ENCODE data around the gene PLXNA4.

Gene PLXNA4

DNA sequence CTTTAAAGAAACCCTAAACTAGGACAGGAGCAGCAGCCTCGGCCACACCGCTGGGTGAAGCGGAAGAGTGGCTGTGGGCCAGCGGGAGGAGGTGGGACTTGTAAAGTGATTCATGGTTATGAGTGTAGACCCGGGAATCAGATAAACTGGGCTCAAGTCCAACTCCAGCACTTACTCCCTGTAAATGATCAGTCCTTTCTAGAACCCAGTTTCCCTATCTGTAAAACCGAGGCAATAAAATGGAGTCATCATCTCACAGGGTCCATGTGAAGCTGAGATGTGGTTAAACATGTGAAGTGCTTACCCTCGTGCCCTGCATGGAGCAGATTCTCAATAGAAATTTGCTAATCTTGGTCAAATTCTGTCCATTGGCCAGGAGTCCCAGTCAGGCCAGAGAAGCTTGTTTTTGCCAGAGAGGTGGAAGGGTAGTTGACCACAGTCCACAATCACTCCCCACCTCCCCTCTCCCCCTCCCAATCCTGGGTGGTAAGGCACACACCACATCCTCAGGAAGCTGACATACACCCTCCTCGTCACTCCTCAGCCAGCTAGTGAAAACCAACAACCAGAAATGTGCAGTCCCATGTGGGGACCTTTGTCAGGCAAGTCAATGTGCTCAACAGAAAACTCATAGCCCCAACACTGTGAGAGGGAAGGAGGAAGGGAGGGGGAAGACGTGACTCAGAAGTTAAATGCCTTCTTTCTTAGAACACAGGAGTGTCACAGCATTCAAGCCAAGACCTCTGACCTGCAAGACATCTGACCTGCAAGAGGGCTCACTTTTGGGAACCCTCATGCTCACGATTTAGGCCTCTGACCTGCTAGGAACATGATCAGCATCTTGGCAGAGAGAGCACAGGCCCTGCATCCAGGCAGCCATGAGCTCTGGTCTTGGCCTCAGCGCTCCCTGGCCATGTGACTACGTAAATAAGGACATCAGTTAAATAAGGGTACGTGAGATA lies 145.1 kb downstream of the PLXNA4 start:
- DNase-seq: peak in 1 of 2 donors; percentile 31

DNA sequence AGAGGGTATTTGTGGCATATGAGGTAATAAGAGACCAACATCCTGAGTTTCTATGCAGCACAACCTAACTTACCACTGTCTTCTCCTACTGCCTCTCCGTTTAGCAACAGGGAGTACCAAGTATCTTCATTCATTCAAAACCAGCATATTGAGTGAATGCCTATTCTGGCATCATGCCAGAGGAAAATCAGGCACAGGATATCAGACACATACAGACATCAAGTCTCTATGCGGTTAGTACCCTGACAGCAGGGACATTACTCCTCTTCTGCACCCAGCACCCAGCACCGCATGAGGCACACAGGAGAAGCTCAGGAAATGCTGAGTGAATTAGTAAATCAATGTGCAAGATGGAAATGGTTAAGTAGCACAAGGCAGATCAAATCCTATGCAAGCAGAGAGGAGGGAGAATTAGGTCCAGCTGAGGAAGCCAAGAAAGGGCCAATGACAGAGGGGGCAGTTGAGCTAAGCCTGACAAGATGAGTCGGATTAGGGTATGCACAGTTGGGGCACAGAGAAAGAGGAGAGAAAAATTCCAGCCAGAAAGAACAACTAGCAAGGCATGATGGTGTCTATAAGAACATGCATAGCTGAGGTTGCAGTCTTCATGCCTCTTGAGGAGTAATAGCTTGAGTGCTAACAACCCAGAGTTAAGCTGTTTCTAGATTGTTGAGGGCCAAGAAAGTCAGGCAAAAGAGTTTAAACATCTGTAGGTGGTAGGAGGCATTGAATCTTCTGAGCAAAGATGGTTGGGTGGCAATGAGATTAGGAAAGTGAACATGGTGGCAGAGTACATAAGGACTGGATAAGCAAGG lies 146.0 kb downstream of the PLXNA4 start:
- DNase-seq: no peak

DNA sequence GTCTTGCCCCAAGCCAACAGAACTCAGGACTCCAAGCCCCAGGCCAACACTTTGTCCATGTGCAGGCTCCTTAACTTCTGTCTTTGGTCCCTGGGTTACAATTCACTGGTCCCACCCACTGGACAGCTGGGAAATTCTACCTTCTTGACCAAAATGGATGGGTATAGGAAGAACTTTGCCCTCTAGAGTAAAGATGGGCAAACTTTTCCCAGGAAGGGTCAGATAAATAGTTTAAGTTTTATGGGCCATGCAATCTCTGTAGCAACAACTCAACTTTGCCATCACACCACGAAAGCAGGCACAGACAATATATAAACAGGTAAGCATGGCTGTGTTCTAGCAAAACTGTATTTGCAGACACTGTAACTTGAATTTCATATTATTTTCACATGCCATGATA lies 147.1 kb downstream of the PLXNA4 start:
- DNase-seq: no peak

DNA sequence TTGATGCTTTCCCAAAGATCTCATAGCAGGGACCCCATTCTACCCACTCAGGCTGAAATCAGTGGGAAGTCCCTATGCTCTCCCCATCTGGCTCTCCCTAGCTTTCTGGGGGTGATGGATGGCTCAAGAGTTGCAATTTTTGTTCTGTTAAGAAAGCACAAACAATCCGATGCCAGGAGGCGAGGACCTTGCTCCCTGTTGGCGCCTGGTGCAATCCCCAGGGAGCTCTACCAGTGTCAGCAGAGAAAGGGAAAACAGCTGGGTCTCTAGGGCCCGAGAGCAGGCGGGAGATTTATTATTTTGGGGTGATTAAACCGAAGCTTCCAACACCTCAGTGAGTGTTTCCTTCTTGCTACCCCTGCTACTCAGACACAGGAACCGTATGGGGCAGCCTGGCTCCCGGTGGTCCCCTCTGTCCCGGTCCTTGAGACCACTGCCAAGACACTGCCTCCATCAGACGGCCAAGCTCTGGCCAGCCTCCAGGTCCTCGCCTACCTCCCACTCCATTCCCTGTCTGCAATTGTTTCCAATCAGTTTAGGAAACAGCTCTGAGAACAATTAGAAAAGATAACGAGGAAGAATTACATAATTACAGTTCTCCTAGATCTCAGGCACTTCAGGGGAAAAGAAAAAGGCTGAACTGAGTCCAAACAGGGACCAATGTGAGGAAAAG lies 147.9 kb downstream of the PLXNA4 start:
- DNase-seq: no peak

DNA sequence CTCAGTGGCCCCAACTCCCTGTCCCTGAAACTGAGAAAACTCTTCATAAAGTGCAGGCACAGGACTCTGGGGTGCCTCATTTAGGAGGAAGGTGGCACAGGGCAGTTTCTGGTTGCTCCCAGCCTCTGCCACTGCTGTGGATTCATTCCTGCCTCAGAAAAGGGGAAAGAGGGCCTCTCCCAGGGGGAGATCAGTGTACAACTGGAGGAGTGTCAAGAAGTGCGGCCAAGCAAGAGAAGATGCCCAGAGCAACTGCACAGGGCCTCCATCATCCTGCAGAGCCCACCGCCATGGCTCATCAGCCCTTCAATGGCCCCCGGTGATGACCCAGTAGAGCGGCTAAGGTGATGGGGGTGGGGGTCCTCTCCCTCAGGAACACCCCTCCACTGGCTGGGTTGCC lies 150.3 kb downstream of the PLXNA4 start:
- no peak for DNase-seq

- no peak for DNase-seq
Observed at GRCh38 chr7:132424821-132425724, 151.2 kb downstream of the PLXNA4 start.

DNA sequence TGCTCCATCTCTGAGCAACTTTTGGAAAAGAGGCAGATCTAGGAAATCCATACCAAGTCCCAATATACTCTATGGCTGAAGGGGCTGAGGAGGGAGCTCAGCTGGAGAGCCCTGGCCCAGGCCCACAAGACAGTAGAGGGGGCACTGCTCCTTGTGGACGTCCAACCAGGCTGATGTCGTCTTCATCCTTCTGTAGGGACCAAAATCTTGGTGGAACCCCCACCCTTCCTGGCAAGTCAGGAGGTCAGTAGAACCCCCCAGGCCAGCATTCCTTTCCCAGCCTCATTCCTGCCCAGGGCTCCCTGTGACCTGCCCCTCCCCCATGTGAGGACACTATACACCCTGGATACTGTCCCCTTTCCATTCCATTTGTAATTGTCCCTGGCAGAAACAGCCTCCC lies 152.0 kb downstream of the PLXNA4 start:
- DNase-seq: no peak

GRCh38 chr7:132423594-132424200 lies 152.6 kb downstream of the PLXNA4 start:
- no peak for DNase-seq

DNA sequence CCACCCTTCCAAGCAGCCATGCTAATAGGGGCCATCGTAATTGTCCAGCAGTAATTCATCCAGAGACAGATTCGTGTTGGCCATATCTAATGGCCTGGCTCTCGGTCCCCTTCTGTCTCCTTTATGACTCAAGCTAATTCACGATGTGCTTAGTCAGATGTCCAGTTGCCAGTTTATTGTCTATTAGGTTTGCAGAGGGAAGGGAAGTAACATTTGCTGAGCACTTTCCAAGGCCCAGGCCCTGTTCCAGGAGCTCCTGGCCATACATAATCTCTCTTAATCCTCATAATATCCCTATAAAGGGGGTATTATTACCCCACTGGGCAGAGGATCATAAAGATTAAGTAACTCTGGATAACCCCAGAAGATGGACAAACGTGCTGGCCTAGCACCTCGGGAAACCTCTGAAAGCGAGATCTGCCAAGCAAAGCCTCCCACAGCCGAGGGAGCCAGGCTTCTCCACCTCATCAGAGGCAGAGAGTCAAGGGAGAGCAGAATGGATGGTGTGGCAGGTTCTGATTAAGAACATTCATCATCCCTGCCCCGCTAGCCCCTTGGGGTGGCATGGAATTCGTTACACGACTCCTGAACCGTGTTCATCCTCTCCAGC lies 153.7 kb downstream of the PLXNA4 start:
- DNase-seq: no peak

- DNase-seq: no peak
Observed at GRCh38 chr7:132420527-132420926, 155.7 kb downstream of the PLXNA4 start.

DNA sequence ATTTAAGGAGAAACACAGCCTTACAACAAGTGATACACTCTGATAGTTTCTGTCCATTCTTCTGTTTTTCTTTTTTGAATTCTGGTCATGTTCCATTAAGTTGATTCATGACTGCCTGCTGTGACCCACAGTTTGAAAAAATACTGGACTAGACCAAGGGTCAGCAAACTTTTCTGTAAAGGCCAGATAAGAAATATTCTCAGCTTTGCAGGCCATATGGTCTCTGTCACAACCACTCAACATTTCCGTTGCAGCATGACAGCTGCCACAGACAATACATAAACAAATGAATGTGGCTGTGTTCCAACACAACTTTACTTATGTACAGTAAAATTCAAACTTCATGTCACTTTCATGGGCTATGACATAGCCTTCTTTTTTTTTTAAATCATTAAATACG lies 156.7 kb downstream of the PLXNA4 start:
- no peak for DNase-seq

- no peak for DNase-seq
Observed at GRCh38 chr7:132418840-132419239, 157.4 kb downstream of the PLXNA4 start.

DNA sequence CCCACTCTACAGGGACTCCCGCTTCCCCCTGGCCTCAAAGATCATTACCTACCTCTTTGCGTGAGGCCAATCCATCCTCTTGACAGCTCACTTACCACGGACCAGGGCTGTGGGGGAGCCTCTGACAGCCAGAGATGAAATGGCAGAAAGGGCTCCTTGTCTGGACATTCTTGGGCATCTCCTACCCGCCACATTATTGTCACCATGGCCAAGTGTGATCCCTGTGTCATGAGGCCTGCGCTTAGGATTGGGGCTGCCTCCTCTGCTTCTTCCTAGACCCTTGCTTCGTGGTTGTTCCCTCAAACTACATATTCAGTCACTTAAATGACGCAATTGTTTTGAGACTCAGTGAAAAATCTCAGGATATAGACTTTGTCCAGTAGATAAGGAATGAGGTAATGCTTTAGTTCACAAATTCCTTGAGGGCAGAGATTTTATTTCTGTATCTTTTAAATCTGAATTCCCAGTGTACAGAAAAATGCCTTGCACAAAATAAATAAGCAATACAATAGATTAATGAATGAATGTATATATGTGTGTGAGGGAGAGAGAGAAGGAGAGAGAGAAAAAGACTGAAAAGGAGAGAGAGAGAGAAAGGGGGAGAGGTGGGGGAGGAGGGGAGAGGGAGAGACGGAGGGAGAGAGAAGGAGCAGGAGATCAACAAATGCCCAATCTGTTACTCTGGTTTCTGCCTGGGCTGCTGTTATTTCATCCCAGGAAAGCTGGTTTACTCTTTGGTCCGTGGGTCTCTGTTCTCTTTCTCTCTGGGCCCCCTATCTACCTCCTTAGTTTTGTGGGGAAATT lies 159.0 kb downstream of the PLXNA4 start:
- no peak for DNase-seq

DNA sequence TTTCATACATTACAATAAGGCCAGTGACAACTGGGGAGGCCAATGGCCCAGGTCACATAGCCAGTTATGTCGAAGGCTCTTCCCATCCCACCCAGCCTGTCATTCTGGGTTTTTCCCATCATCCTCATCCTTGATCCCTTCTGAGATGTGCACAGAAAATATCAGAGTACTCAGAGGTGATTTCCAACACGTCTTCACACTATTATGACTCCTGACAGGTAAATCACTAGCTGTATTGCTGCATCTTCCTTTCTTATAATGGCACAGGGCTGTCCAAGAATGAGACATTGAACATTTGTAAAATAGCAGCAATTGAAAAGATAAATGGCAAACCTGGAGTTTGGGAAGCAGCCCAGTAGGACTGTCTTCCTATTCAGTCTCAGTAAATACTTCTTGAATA lies 159.9 kb downstream of the PLXNA4 start:
- no peak for DNase-seq

- no peak for DNase-seq
Observed at GRCh38 chr7:132415259-132415658, 161.0 kb downstream of the PLXNA4 start.

GRCh38 chr7:132414857-132415256 lies 161.4 kb downstream of the PLXNA4 start:
- no peak for DNase-seq

GRCh38 chr7:132412435-132412834 lies 163.8 kb downstream of the PLXNA4 start:
- no peak for DNase-seq

GRCh38 chr7:132410861-132411541 lies 165.3 kb downstream of the PLXNA4 start:
- no peak for DNase-seq

DNA sequence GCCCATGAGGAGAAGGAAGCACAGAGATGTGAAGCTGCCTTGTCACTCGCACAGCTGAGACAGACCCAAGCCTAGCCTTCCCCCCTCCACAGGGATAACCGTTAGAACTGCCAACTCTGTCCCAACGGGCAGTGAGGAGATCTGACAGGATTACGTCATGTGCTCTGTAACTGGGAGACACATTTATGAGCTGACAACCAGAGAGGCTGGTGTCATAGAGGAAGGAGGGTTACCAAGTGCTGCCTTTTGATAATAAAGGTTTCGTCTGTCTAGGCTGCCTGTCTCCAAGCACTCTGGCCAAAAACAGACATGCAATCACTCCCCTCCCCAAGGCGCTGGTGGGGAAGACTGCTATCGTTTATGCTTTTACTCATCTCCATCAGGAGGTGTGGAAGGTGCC lies 165.9 kb downstream of the PLXNA4 start:
- no peak for DNase-seq

- DNase-seq: no peak
Observed at GRCh38 chr7:132407764-132408163, 168.5 kb downstream of the PLXNA4 start.

Measured in stimulated activated CD4-positive, alpha-beta T cell treated with anti-CD3 and anti-CD28 coated beads, Interleukin-2, amount 100 ng/mL, for 24 hours (primary cell).